Gastroesophageal sphincter (tissue), 4 donors: ENCODE data around the gene AGTPBP1. TPM values are rescaled to one million over a fixed set of nuclear protein-coding genes. Genes with fewer than 3 reads are reported as not detected.

ENCODE experiments used
- ATAC-seq: fragments of 150-250 bp; one replicate; pipeline ENCODE4 v1.9.1; 2016; ENCODE audit warnings: mild to moderate bottlenecking, moderate library complexity
- H3K27ac ChIP-seq, 4 donors: fragments of 200-600 bp; sonication (generic) in 3 of 4; 1 replicate in 3 of 4; 2 replicates in 1 of 4; pipeline ENCODE4 v1.5.1; 2016 to 2019
- H3K27me3 ChIP-seq: fragments of 200-600 bp; sonication (generic); one replicate; pipeline ENCODE4 v1.5.1; 2019
- H3K36me3 ChIP-seq, 2 donors: fragments of 200-600 bp; sonication (generic); one replicate each; pipeline ENCODE4 v1.5.1; 2019; ENCODE audit warnings: control low read depth in 1 of 2
- H3K4me1 ChIP-seq, 3 donors: fragments of 200-600 bp; sonication (generic); 1 replicate in 2 of 3; 2 replicates in 1 of 3; pipeline ENCODE4 v1.5.1; 2016 to 2019; ENCODE audit warnings: control low read depth in 2 of 3
- H3K4me3 ChIP-seq, 2 donors: fragments of 200-600 bp; sonication (generic); one replicate each; pipeline ENCODE4 v1.5.1; 2019; ENCODE audit warnings: mild to moderate bottlenecking in 1 of 2, moderate library complexity in 1 of 2
- H3K9me3 ChIP-seq, 3 donors: fragments of 200-600 bp; sonication (generic); one replicate each; pipeline ENCODE4 v1.5.1; 2017 to 2019; ENCODE audit warnings: control low read depth in 2 of 3
- EP300 ChIP-seq: sonication (generic); formaldehyde crosslinking; IDR thresholded peaks from one replicate; pipeline ENCODE4 v1.6.1; 2017; ENCODE audit warnings: antibody characterized with exemption, mild to moderate bottlenecking
- POLR2A ChIP-seq, 2 donors: fragments of 450-650 bp; IDR thresholded peaks; one replicate each; pipeline ENCODE4 v1.6.1; 2017; ENCODE audit warnings: antibody characterized with exemption in 2 of 2, mild to moderate bottlenecking in 2 of 2, moderate library complexity in 1 of 2
- POLR2AphosphoS5 ChIP-seq: sonication (generic); formaldehyde crosslinking; IDR thresholded peaks from one replicate; pipeline ENCODE4 v1.6.1; 2017; ENCODE audit warnings: antibody characterized with exemption
- WGBS, 2 donors: methylation state at CpG; one replicate each; pipeline ENCODE4 v1.1.5; 2018; ENCODE audit warnings: low coverage in 1 of 2; 5-methylcytosine and 5-hydroxymethylcytosine counted together
- total RNA-seq, 4 donors: library from RNA; depleted of rRNA; stranded (reverse); fragments of >200 nt; gene quantifications; one replicate each; pipeline ENCODE4 v1.1.0, GENCODE V29; 2016
- TF ChIP-seq, protein P1 (sequence below), 4 experiments: fragments of 200-600 bp in 2 of 4; fragments of 450-650 bp in 2 of 4; sonication (generic) in 1 of 4; IDR thresholded peaks; one replicate each; pipeline ENCODE4 v1.5.1; 2017 to 2019; ENCODE audit warnings: antibody characterized with exemption in 4 of 4, mild to moderate bottlenecking in 2 of 4, moderate library complexity in 2 of 4

AGTPBP1 gene
- total RNA-seq, 4 donors from 2014 or later: 15.3 to 29.7 (median 19.1) TPM

DNA sequence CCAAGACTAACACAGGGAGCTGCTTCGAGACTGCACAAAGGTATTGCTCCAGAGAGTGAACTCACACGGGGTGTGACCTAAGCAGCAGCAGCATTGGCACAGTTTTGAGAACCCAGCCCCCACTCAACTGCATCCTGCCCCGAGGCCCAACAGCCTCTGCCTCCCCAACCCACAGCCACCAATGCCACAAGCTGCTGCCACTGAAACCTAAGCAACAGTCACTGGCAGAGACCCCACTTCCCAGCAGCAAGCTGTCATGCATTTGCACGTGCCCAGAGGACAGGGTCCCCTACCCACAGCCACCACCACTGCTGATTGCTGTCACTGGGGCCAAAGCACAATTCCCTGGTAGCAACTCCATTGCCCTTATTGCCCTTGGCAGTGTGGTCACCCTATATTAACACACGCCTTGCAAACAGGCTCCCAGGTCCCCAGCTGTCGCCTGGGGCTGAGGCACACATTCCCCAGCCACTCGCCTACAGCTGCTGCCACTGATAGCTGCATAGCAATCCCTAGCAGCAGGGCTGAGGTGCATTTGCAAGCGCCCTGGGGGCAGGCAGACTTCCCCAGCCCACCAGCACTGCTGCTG is 141.0 kb downstream of the AGTPBP1 start:
- no peaks in the 10 kb centered on the region for H3K27me3 ChIP-seq
- WGBS, 2 donors: 87% methylated on average over 4 of the region's 8 CpGs; no CpG with 5 or more reads in 1 of the 2 donors

DNA sequence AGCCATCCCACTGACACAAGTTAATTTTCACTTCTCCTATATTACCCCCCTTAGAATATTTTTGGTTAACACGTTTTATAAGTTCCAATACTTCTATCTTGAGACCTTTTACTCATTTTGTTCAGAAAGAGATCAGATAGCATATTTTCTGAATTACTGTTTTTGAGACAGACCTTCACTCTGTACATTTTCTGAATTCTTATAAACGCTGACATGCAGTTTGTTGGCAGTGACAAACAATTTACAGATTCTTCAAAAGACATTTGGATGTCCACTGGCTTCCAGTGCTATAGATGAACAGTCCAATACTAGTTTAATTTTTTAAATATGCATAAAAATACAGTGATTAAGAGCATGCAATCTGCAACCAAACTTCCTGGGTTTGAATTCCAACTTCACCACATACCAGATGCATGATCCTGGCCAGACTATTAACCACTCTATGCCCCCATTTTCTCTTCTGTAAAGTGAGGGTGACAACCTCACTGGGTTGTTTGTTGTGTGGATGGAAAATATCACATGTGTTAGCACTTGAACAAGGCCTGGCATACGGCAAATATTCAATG is 142.1 kb downstream of the AGTPBP1 start:
- TF ChIP-seq POLR2A (IDR thresholded peaks at IDR 0.05) (no peak), EP300 (no peak), POLR2AphosphoS5 (no peak)
- TF ChIP-seq, protein P1, sequence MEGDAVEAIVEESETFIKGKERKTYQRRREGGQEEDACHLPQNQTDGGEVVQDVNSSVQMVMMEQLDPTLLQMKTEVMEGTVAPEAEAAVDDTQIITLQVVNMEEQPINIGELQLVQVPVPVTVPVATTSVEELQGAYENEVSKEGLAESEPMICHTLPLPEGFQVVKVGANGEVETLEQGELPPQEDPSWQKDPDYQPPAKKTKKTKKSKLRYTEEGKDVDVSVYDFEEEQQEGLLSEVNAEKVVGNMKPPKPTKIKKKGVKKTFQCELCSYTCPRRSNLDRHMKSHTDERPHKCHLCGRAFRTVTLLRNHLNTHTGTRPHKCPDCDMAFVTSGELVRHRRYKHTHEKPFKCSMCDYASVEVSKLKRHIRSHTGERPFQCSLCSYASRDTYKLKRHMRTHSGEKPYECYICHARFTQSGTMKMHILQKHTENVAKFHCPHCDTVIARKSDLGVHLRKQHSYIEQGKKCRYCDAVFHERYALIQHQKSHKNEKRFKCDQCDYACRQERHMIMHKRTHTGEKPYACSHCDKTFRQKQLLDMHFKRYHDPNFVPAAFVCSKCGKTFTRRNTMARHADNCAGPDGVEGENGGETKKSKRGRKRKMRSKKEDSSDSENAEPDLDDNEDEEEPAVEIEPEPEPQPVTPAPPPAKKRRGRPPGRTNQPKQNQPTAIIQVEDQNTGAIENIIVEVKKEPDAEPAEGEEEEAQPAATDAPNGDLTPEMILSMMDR (IDR thresholded peaks at IDR 0.05): no peak
- WGBS, 2 donors: 81% methylated on average over 3 of the region's 3 CpGs
- H3K36me3 ChIP-seq: peaks cover 0 to 31% of the 10 kb centered on the region in 2 donors

More for the DNA sequence above, 141.0 kb downstream of the AGTPBP1 start:
- TF ChIP-seq EP300: no peak
- no peak for TF ChIP-seq POLR2A (IDR thresholded peaks at IDR 0.05)
- no peak for TF ChIP-seq POLR2AphosphoS5
- TF ChIP-seq, protein P1 (IDR thresholded peaks at IDR 0.05): no peak
- H3K9me3 ChIP-seq: no peaks in the 10 kb centered on the region
- peaks cover 0 to 22% of the 10 kb centered on the region in 2 donors for H3K36me3 ChIP-seq
- H3K4me3 ChIP-seq: no peak overlapping the region
- H3K4me1 ChIP-seq: no peaks in the 10 kb centered on the region
- no peak for ATAC-seq
- H3K27ac ChIP-seq: no peak overlapping the region

DNA sequence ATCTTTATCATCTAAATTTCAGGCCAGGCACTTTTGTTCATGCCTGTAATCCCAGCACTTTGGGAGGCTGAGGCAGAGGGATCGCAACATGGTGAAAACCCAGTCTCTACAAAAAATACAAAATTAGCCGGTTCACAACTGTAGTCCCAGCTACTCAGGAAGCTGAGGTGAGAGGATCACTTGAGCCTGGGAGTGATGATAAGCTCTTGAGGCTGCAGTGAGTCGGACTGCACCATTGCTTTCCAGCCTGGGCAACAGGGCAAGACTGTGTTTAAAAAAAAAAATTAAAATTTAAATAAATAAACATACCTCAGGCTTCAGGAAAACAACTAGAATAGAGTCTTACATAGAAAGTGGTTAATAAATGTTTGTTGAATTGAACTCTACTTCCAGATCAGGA is 147.4 kb downstream of the AGTPBP1 start:
- TF ChIP-seq POLR2A (IDR thresholded peaks at IDR 0.05) (no peak), POLR2AphosphoS5 (no peak)
- Histone ChIP-seq H3K4me3 (no peak overlapping the region), H3K36me3 (peaks cover 0 to 10% of the 10 kb centered on the region in 2 donors), H3K27ac (no peak overlapping the region), H3K27me3 (no peaks in the 10 kb centered on the region), H3K9me3 (no peaks in the 10 kb centered on the region), H3K4me1 (no peaks in the 10 kb centered on the region)
- 100% methylated on average over 3 of the region's 3 CpGs for WGBS, 2 donors
- no peak for ATAC-seq

More for the DNA sequence above, 142.1 kb downstream of the AGTPBP1 start:
- Histone ChIP-seq H3K9me3 (no peaks in the 10 kb centered on the region), H3K27ac (no peak overlapping the region), H3K27me3 (no peaks in the 10 kb centered on the region), H3K4me1 (no peaks in the 10 kb centered on the region), H3K4me3 (no peak overlapping the region)
- no peak for ATAC-seq

DNA sequence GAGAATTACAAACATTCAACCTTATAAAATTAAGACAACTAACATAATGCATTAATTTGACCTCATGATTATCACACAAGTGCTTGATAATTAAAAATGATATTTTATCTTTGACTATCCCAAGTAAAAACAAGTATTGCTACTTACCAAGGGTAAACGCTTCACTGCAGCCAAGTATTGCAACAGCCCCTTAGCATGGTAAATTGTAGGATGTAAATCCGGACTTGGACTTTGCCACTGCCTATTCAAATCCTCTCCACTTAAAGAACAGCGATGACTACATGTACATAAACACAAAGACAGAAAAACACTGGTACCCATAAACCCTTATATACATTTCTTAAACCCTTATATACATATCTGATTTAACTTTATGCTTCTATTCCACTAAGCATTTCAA is 155.1 kb downstream of the AGTPBP1 start:
- Histone ChIP-seq H3K4me1 (no peaks in the 10 kb centered on the region), H3K27ac (no peak overlapping the region), H3K27me3 (no peaks in the 10 kb centered on the region), H3K36me3 (peaks cover 0 to 22% of the 10 kb centered on the region in 2 donors), H3K9me3 (no peaks in the 10 kb centered on the region), H3K4me3 (no peak overlapping the region)
- ATAC-seq: no peak
- TF ChIP-seq POLR2A (IDR thresholded peaks at IDR 0.05): no peak
- no peak for TF ChIP-seq POLR2AphosphoS5
- no peak for TF ChIP-seq EP300
- TF ChIP-seq, protein P1 (IDR thresholded peaks at IDR 0.05): no peak
- WGBS, 2 donors: 92 to 95% methylated on average over 3 of the region's 3 CpGs

DNA sequence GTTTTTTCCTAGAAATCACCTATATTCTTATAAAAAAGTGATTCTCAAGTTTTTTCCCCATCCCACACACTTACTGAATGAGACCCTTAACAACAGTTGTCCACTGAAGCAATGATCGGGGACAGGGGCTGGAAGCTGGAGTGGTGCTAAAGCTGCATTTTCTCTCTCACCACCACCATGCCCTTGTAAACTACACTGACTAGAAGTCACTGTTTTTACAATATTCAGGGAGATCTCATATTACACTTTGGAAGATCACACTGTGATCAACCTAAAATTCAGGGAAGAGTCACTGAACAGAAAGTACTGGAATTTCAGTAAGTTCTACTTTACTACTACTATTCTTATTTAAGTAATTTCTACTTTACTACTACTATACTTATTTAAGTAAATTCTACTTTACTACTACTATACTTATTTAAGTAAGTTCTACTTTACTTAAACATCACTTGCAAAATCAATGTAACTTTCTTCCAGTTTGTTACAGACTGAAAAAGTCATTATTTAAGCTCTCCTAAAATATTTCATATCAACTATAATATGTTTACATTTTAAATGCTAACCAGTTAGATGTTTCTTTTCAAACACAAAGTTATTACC is 164.3 kb downstream of the AGTPBP1 start:
- WGBS, 2 donors: 81% methylated on average over 1 of the region's 1 CpG; no CpG with 5 or more reads in 1 of the 2 donors
- Histone ChIP-seq H3K9me3 (no peaks in the 10 kb centered on the region), H3K4me3 (no peak overlapping the region), H3K27ac (no peak overlapping the region), H3K4me1 (no peaks in the 10 kb centered on the region), H3K27me3 (no peaks in the 10 kb centered on the region), H3K36me3 (peaks cover 0 to 4% of the 10 kb centered on the region in 2 donors)
- ATAC-seq: no peak
- TF ChIP-seq POLR2A (IDR thresholded peaks at IDR 0.05): no peak
- TF ChIP-seq EP300: no peak
- TF ChIP-seq POLR2AphosphoS5: no peak
- TF ChIP-seq, protein P1 (IDR thresholded peaks at IDR 0.05): no peak
